Fibroblast of gingiva (primary cell): ENCODE data around the gene PDE4C.
"Not testable (repeated sequence)": the region's sequence is repeated elsewhere in the genome, so short reads cannot be mapped to it uniquely, and the experiment has no call there.

Experiments
- DNase-seq: peaks from one replicate; pipeline ENCODE4 v3.0.0-alpha.2; 2011; ENCODE audit warnings: low read depth

PDE4C gene

DNA sequence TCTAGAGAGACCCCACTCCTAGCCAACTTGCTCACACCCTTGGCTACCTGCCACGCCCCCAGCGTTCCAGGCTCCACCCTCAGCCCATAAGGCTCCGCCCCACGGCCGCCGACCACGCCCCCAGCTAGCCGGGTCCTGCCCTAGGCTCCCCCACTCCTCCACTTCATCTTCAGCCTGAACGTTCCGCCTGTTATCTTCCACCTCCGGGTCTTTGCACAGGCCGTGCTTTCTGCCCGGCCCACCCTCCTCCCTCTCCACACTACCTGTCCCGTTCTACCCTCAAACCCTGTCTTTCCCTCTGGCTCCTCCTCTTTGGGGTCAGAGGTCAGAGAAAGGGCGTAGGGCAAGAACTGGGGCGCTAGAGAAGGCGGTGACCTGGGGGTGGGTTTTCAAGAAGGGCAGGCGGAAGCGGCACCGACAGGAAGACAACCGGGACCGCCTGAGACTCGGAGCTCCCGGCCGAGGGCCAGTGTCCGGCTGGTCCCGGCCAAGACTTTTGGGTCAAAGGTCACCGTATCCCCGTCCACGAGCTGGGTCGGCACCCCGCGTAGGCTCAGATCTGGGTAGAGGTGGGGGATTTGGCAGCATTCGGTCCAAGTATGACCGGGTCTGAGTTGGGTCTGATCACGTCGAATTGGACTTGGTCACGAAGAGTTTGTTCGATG is 2.2 kb downstream of the PDE4C start:
- DNase-seq = no peak

DNA sequence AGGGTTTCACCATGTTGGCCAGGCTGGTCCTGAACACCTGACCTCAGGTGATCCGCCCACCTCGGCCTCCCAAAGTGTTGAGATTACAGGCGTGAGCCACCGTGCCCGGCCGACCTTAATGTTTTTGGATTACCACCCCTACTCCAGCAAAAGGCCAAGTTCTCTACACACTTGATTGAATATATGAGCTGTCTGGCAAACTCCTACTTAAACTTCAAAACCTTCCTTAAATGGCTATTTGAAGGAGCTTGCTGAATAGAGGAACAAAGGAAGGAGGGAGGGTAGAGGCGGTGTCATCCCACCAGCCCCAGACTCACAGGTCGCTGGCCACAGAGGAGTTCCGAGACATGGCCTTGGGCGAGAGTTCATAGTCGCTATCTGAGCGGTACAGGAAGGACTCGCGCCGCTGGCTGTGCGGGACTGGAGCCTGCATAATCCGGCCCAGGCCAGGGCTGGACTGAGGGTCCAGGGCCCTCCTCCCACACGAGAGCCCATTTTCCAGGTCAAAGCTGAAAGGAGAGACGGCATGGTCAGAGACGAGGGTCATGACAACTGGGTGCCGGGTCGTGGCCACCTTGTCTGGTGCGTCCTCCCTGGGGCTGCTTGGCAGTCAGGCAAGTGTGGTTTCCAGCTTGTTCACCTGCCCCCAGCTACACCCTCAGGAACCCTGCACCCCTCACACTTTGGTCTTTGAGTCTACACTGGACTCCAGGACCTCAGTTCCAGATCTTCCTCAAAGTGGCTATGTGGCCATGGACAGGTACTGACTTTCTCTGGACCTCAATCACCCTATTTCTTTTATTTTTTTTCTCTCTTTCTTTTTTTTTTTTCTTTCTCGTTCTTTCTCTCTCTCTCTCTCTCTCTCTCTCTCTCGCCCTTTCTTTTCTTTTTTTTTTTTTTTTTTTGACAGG is 4.2 kb downstream of the PDE4C start:
- DNase-seq = no peak

DNA sequence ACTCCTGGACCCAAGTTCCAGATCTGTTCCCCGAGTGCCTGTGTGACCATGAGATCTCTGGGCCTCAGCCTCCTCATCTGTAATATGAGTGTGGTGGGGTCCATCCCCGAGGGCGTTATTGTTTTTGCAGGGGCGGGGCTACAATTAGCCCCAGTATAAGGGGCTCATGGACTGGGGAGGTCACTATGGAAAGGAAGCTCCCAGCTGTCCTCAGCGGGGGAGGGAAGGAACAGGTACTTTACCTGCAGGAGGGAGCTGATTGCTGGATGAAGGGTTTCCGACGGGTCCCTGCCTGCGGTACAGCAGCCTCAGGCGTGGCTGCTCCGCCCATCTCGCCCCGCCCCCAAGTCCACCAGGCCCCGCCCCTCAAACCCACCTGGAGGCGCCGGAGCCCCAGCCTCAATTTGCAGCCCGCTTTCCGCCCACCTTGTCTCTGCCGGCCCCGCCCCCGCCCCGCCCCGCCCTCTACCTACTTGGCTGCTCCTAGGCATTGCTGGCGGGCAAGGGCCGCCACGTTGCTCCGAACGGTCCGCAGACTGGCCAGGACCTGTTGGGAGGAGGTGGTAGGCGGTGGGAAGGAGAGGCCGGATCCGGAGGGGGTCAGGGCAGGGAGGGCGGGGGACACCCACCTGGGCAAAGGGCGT is 5.5 kb downstream of the PDE4C start:
- no peak for DNase-seq

DNA sequence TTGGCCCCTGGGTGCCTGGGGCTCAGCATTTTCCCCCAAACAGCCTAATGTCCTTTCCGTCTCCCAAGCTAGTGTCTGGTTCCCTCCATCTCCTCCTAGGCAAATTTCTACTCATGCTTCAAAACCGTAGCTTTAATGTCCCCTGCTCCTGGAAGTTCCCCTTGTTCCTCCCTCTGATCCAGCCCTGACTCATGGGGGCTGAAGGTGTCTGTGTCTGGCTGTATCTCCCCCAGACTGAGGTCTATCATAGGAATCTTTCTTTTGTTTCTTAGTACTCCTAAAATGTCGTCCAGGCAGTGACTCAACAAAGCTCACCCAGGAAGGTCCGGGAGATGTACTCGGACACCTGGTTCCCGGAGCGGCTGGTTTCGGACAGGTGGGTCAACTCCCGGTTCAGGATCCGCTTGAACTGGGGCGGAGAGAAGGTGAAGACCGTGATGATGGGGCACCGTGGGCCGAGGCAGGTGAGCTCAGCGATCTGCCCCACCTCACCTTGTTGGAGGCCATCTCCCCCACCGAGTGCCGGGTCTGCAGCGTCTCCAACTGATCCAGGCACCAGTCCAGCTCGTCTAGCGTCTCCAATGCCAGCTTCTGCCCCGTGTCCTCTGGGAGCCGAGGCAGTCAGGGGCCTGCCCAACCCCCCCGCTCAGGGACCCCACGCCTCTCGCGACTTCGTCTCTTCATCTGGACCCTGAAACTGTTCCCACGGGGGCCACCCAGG is 6.2 kb downstream of the PDE4C start:
- DNase-seq = no peak

DNA sequence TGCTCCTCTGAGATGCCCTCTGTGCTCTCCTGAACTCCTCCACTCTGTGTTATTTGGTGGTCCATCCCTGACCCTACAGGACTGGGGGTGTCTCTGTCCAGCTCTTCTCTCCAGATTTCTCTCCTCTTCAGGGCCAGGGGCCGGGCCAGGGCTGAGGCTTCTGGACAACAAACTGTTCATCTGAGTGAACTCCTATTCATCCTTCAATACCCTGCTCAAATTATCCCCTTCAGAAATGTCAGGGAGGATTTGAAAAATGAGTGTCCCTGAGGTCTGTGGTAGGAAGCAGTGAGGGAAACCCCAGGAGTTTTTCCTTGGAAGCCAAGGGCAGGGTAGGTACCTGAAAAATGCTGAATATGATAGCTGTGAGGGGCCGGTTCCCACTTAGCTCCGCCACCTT is 7.6 kb downstream of the PDE4C start:
- DNase-seq = no peak

DNA sequence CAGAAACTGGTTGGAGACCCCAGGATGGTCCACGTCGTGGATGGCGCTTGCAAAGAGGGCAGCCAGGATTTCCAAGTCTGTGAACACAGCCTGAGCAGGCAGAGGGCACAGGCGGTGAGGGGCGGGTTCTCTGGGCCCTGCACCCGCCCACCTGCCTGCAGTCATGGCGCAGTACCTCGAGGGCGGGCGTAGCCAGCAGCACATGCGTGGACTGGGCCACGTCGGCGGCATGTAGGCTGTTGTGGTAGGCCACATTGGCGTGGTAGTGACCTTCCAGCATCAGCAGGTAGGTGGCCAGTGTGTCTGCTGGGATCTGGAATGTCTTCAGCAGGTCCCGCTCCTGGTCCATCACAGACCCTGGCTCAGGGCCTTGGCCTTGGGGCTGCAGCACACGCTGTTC is 8.1 kb downstream of the PDE4C start:
- no peak for DNase-seq

DNA sequence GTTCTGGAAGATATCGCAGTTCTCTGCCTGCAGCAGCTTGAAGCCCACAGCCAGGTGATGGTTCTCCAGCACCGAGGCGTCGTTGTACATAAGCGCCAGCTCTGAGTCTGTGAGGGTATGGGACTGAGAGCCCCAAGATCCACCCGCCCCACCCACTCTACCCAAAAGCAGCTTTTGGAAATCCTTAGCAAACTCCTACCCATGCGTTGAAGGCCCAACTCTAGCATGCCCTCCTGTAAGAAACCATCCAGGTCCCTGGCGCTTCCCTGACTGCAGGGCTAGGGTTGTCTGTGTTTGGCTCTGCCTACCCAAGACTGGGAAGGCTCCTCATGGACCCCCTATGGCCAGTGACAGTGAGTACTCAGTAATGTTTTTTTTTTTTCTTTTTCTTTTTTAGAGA is 9.4 kb downstream of the PDE4C start:
- DNase-seq = no peak

DNA sequence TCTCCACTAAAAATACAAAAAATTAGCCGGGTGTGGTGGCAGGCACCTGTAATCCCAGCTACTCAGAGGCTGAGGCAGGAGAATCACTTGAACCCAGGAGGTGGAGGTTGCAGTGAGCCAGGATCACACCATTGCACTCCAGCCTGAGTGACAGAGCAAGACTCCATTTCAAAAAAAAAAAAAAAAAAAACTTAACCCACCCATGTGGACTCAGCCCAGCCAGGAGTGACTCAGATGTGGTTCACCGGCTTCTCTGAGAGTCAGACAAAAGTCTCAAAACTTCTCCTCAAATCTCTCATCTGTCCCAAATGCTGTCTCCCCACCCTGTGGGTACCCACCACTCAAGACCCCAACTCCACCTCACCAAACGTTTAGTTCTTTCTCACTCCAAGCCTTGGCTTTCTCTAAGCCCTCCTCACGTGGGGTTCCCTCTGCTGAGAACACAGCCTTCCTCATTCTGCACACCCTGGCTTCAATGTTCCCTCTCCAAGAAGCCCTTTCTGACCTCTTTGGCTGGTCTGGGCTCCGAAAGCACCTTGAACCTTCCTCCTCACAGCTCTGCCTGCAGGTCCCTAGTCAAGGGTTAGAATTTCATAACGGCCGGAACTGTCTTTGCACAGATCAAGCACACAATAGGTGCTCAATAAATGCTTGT is 11.3 kb downstream of the PDE4C start:
- DNase-seq = no peak

DNA sequence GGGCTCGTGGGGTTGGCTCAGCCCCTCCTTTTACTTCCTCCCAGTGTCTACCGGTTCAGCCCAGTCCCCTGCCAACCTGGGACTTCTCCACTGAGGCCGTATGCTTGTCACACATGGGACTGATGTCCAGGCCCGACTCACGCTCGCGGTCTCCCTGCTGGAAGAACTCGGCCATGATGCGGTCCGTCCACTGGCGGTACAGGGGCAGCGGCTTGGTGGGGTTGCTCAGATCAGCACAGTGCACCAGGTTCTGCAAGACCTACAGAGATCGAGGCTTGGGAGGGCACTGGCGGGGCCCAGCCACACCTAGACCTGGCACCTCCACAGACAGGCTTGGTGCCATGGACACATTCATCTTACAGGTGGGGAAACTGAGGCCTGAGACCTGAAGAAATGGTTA is 14.6 kb downstream of the PDE4C start:
- no peak for DNase-seq

DNA sequence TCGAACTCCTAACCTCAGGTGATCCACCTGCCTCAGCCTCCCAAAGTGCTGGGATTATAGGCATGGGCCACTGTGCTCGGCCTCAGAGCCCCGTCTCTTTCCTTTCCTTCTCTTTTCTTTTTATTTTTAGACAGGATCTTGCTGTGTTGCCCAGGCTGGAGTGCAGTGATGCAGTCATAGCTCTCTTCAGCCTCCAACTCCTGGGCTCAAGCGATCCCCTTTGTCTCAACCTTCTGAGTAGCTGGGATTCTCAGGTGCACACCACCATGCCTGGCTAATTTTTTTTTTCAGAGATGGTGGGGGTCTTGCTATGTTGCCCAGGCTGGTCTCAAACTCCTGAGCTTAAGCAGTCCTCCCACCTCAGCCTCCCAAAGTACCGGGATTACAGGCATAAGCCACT is 16.3 kb downstream of the PDE4C start:
- DNase-seq = not testable (repeated sequence)

DNA sequence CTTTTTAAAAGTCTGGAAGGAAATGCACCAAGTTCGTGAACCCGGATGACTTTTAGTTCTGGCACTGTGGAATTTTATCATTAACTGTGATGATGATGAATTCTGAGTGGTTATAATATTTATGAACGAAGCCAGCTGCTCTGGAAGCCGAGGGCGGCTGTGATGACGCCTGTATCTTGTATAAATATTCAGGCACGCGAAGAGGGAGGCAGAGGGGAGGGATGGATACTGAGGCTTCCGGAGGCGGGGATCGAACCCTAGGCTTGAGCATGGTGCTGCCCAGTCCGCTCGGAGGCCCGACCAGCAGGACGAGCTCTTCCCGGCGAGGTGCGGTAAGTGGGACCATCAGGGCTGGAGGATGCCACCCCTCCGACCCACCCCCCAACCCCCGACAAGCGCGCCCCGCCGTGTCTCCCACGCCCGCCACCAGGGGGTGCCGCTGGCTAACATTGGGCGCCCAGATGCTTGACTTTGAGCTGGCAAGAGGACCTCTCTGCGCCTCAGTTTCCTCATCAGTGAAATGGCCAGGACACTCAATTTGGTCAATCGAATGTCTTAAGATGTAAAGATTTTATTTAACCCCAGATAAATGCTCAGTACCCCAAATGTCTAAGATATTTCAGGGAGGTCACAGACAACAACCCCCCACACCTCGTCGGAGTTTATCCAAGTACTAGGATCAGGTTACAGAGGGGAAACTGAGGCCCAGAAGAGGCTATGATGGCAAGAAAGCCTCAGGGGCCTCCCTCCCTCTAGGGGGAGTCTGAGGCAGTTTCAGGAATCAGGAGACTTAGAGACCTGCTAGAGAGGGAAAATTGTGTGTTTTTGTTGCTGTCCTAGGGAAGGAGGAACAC is 17.9 kb downstream of the PDE4C start:
- peak; percentile 60 for DNase-seq

DNA sequence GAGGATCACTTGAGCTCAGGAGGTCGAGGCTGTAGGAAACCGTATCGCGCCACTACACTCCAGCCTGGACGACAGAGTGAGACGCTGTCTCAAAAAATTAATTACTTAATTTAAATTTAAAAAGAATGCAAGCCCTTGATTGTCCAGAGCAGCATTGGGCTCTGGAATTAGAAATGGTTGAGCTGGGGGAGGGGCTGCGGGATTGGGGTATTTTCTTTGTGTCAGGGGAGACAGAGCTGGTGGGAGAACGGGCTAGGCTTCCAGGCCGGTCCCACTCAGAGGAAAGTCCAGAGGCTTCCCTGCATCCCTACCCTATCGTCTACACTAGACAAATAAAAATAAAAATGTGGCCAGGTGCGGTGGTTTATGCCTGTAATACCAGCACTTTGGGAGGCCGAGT is 20.2 kb downstream of the PDE4C start:
- DNase-seq = no peak

DNA sequence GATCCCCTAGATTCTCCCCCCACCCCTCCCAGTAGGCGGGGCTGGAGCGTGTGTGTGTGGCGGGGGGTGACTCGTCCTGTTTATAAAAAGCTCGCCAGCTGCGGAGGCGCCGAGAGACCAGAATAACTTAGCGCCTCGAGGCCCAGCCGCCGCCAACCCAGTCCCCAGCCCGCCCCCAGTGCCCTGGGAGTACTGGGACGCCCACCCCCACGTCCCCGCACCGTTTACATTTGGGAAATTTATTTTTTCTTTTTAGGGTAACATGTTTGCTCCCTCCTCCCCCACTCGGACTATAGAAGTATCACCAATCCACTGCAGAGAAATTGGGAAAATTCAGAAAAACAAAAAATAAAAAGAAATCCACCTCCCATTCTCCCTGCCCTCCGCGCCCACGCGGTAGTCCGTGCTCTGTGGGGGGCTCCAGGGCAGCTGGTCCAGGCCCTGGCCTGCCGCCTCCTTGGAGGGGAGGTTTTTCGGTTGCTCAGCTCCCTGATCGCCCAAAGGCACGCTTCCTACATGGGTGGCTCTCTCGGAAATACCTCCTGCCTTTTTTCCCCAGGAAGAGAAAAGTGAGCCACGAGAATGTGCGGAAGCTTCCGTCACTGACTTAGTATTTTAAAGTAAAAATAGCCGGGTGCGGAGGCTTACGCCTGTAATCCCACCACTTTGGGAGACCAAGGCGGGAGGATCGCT is 20.9 kb downstream of the PDE4C start:
- DNase-seq = peak; percentile 71

DNA sequence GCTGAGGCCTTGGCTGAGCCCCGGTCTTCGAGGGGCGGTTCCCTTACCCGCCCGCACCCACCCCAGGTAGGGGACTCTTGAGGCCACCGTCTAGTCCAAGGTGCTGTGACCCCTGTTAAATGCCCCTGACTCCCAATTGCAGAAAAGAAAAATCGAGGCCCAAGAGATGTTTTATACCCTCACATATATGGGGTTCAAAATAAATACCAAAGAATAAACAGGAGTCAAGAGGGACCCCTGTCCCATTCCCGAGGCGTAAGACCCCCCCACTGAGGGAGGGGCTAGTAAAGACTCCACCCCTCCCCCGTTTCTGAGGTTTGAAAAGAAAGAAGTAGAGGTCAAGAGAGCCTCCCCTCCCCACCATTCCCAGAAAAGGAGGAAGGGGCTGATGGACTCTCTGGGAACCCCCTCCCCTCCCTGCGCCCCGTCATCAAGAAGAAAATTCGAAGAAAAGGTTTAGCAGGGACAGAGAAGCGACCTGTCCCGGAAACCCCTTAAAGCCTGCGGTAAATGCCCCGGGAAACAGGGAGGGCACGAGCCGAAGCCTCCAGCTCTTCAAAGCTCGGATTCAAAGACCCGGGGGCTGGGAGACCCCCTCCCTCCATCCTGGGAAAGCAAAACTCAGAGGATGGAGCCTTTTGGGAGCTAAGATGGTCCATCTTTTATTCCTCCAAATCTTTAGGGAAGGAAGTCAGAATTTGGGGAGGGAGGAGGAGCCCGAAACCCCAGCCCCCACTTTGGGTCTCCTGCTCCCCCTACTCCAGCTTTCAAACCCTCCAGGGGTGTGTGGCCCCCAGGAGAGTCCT is 21.6 kb downstream of the PDE4C start:
- DNase-seq = no peak

DNA sequence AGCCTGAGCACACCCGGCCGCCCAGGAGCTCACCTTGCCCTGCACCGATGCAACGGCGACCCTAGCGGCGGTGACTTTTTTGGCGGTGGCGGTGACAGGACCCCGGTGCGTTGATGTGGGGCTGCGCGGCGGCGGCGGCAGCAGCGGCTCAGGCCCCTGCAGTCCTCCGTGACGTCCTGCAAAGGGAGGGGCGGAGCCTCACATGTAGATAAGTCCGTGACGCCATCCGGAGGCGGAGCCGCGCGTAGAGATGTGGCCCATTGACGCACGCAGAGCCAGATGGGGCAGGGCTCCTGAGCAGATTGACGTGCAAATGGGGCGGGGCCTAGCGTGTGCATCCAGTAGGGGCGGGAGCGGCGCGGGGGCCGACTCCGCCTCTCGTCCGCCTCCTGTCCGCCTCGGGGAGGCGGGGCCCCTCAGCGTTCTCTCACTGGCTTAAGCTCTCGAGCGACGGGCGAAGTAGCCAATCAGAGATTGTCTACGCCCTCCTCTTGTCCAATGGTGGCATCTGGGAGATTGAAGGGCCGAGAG is 22.3 kb downstream of the PDE4C start, which contains the start of gene RAB3A:
Gene RAB3A, minus strand, starts transcription at position 180 of the 531 bp plus-strand sequence. CDS start 1,302 bp downstream, outside the sequence.
- peak; percentile 100 for DNase-seq

DNA sequence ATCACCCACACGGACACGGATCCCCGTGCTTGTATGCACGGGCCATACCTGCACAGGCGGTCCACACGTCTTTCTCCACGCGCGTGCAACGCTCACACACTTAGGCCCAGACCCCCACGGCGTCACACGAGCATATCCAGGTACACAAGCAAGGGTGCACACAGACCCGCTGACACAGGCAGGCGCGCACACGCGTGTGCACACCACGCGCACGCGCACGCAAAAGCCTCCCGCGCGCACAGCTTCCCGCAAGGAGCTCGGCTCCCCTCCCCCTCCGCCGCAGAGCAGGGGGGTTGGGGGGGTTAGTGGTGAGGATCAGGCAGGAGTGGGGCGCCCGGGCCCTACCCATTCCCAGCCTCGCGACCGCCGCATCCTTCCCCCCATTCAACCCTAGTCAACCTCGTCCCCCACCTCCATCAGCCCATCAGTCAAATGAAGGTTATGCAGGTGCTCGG is 22.8 kb downstream of the PDE4C start:
- no peak for DNase-seq

DNA sequence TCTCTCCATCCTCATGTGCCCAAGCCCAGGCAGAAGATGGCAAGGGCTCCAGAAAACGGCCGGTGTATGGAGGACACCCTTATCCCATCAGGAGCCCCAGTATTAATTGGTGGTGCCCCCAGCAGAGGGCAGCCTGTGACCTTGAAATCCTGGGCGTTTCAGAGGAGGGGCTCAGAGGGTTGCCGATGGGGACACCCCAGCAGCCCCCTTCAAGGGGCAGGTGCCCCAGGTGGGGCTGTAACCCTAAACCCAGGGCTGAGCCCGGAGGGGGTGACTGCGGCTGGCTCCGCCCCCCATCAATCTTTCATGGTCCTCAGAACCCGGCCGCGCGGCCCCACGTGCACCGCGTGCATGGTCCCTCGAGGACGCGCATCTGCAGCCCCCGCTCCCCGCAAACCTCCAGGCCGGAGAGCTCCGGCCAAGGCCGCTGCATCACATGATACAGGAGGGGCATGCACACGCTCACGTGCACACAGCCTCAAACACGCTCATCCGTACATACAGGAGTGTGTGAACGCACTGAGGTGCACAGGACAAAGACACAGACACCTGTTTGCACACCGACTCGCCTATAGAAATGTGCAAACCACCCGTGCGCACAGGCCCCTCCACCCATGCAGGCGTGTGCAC is 23.3 kb downstream of the PDE4C start:
- DNase-seq = no peak

DNA sequence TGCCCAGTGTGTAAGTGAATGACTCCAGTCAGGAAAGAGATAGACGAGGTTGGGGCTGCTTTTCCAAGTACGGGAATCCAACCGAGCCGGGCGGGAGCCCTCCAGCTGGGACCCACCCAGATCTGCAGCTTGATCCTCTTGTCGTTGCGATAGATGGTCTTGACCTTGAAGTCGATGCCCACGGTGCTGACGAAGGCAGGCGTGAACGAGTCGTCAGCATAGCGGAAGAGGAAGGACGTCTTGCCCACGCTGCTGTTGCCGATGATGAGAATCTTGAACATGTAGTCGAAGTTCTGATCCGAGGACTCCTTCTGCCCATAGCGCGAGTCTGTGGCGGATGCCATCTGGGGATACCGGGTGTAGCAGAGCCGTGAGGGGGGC is 23.9 kb downstream of the PDE4C start:
- no peak for DNase-seq
